ENCODE results near the gene STAC3.

Gene STAC3

DNA sequence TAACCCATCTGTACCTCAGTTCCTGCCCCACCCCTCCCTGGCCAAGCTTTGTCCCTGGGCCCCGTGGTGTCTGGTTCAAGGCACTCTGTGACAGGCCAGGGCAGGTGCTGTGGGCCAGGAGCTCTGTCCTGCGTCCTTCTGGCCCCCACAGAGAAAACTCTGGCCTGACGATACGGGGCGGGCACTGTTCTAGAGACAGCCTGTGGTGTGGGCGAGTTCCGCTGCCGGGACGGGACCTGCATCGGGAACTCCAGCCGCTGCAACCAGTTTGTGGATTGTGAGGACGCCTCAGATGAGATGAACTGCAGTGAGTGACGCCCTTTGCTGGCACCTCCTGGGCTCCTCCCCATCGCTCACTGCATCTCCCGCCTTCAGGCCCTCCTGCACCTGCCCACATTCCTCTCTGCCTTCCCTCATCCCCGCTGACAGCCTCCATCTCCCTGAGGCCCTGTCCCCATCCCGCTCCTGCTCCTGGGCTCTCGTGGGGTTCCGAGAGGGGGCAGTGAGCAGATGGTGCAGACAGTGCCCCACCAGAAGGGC lies 57.2 kb downstream of the STAC3 start:
- Histone ChIP-seq H3K36me3 (ENCODE audit: insufficient read depth, insufficient read length, low read length) (peaks cover 100% of the 10 kb centered on the region), H3K27me3 (ENCODE audit: insufficient read depth, insufficient read length) (no peaks in the 10 kb centered on the region), H3K9ac (ENCODE audit: insufficient read length, low read depth) (no peak overlapping the region), H3K9me3 (ENCODE audit: insufficient read depth, low read length) (no peaks in the 10 kb centered on the region), H3K4me1 (ENCODE audit: insufficient read depth, insufficient read length) (no peaks in the 10 kb centered on the region), H3K4me3 (ENCODE audit: insufficient read length, low read depth) (no peak overlapping the region)
- TF ChIP-seq YY1 (IDR thresholded peaks at IDR 0.05; ENCODE audit: insufficient read depth, insufficient read length): no peak
- no peak for TF ChIP-seq ZNF274 (IDR thresholded peaks at IDR 0.05; ENCODE audit: low read depth, low read length)
- TF ChIP-seq SUZ12 (IDR thresholded peaks at IDR 0.05; ENCODE audit: extremely low read depth, insufficient read depth, insufficient read length): no peak
- DNase-seq (ENCODE audit: low read depth, low spot score): no peak

Measured in NT2/D1 (cell line).